ENCODE measurements around the gene PLEKHA6. TPM values are rescaled to one million over a fixed set of nuclear protein-coding genes. Genes with fewer than 3 reads are reported as not detected.

The PLEKHA6 gene
- total RNA-seq, 1 experiment from 2014 or later, result 2.1 TPM

- Histone ChIP-seq H3K9me3 (ENCODE audit: control insufficient read depth, low read depth, low read length) (no peaks in the 10 kb centered on the region), H2BK20ac (ENCODE audit: low read depth, low read length, poor library complexity, severe bottlenecking) (no peak overlapping the region), H4K8ac (replicated peaks; ENCODE audit: insufficient read length, low read depth, low read length) (no peak overlapping the region), H3K79me1 (ENCODE audit: insufficient read depth, low read depth, low read length, poor library complexity, severe bottlenecking) (peaks cover 3% of the 10 kb centered on the region), H3K27me3 (ENCODE audit: insufficient read depth, low read length) (no peaks in the 10 kb centered on the region), H2BK5ac (ENCODE audit: insufficient read length, low read length) (no peak overlapping the region), H2BK15ac (ENCODE audit: low read depth, low read length) (no peak overlapping the region), H3K14ac (ENCODE audit: insufficient read depth, low read length) (no peak overlapping the region), H2AFZ (ENCODE audit: low read length) (no peak overlapping the region), H3T11ph (ENCODE audit: low read length) (no peak overlapping the region), H3K4me1 (ENCODE audit: insufficient read depth, low read length) (peaks cover 6% of the 10 kb centered on the region; the same call in 1 of the 2 replicates), H2BK12ac (ENCODE audit: insufficient read length, low read depth, low read length) (no peak overlapping the region), H2BK120ac (ENCODE audit: low read depth, low read length, poor library complexity, severe bottlenecking) (no peak overlapping the region), H4K20me1 (ENCODE audit: control insufficient read depth, insufficient read depth, insufficient read length) (peaks cover 2% of the 10 kb centered on the region), H3K9ac (ENCODE audit: extremely low read depth, insufficient read length, low read length) (no peak overlapping the region), H3K79me2 (ENCODE audit: insufficient read depth, low read length) (peaks cover 44% of the 10 kb centered on the region), H3K56ac (ENCODE audit: insufficient read length, low read depth, low read length) (no peak overlapping the region), H3K23me2 (ENCODE audit: insufficient read length, low read depth, low read length, poor library complexity, severe bottlenecking) (peaks cover 21% of the 10 kb centered on the region), H3K4me2 (ENCODE audit: insufficient read depth, insufficient read length, low read length) (peak overlapping the region; percentile 40), H3K4ac (ENCODE audit: low read depth, low read length) (no peak overlapping the region), H3K23ac (ENCODE audit: insufficient read length, low read depth, low read length) (no peak overlapping the region), H3K27ac (ENCODE audit: insufficient read length, low read depth, low read length) (no peak overlapping the region), H4K91ac (ENCODE audit: insufficient read length, low read depth, low read length) (no peak overlapping the region), H2AK5ac (ENCODE audit: insufficient read length, low read length) (no peak overlapping the region), H4K5ac (ENCODE audit: insufficient read length, low read depth, low read length) (no peak overlapping the region), H3K18ac (ENCODE audit: insufficient read length, low read depth, low read length) (no peak overlapping the region)
- Mint-ChIP-seq H3K4me1 (peaks cover 7 to 15% of the 10 kb centered on the region in 2 experiments), H3K27me3 (ENCODE audit: low read depth) (no peaks in the 10 kb centered on the region), H3K9me3 (no peaks in the 10 kb centered on the region), H3K36me3 (ENCODE audit: insufficient read depth in 1 of 3, low read depth in 3 of 3) (peaks cover 33 to 68% (median 61%) of the 10 kb centered on the region in 3 experiments), H3K4me3 (peak overlapping the region; percentile 17 to 38; a peak in 3 of 5 replicates), H3K27ac (no peak overlapping the region)
- no peak for TF ChIP-seq CTCF (conservative IDR thresholded peaks at IDR 0.05)
- no CpG with 5 or more reads among the region's 2 CpGs for WGBS (ENCODE audit: extremely low coverage, insufficient read length, low lambda C conversion rate)
- DNase-seq, result no peak
These were observed 46.3 kb upstream of the PLEKHA6 start for GRCh38 chr1:204405988-204406387.
